Muscle of leg (tissue), 11 donors: ENCODE measurements around the gene RALGAPA2. TPM values are rescaled to one million over a fixed set of nuclear protein-coding genes. Genes with fewer than 3 reads are reported as not detected.

Experiments used
- DNase-seq: peaks from one replicate; pipeline ENCODE4 v3.0.0; 2013
- H3K27ac ChIP-seq: one replicate; pipeline ENCODE4 v1.5.1; 2013; ENCODE audit warnings: mild to moderate bottlenecking, low read length, control low read depth
- H3K27me3 ChIP-seq: one replicate; pipeline ENCODE4 v1.6.1; 2013; ENCODE audit warnings: low read length; ENCODE audit not compliant: control insufficient read depth, insufficient read depth
- H3K36me3 ChIP-seq: one replicate; pipeline ENCODE4 v1.6.1; 2013; ENCODE audit warnings: low read length; ENCODE audit not compliant: control insufficient read depth, insufficient read depth
- H3K4me1 ChIP-seq: one replicate; pipeline ENCODE4 v1.6.1; 2013; ENCODE audit warnings: low read length; ENCODE audit not compliant: control insufficient read depth, insufficient read depth
- H3K4me3 ChIP-seq: one replicate; pipeline ENCODE4 v1.5.1; 2013; ENCODE audit warnings: low read length, control low read depth
- H3K9me3 ChIP-seq: replicated peaks from 2 replicates; pipeline ENCODE4 v1.6.1; 2013; ENCODE audit warnings: low read depth, low read length; ENCODE audit not compliant: control insufficient read depth
- WGBS: methylation state at CpG from one replicate; pipeline ENCODE4 v1.1.5; 2013; ENCODE audit warnings: missing lambda C conversion rate; ENCODE audit not compliant: insufficient coverage; 5-methylcytosine and 5-hydroxymethylcytosine counted together
- polyA plus RNA-seq, 8 donors: library from polyadenylated mRNA; unstranded; fragments of 120-200 nt; gene quantifications; one replicate each; pipeline versions ENCODE4 v1.2.1 to v1.2.3, GENCODE V29; 2013; ENCODE audit warnings: inconsistent platforms in 1 of 8, low replicate concordance in 1 of 8; ENCODE audit not compliant: insufficient read length in 8 of 8, insufficient read depth in 1 of 8
- total RNA-seq: library from RNA; stranded (reverse); fragments of 120-200 nt; gene quantifications from one replicate; pipeline ENCODE4 v1.2.4, GENCODE V29; 2013

The RALGAPA2 gene
- total and polyA plus RNA-seq, 9 donors = 6.0 to 10.6 (median 8.3) TPM

GRCh38 chr20:20567712-20568111 is 144.7 kb downstream of the RALGAPA2 start:
- Histone ChIP-seq H3K4me3 (no peak overlapping the region), H3K9me3 (no peaks in the 10 kb centered on the region), H3K27ac (no peak overlapping the region), H3K36me3 (peaks cover 8% of the 10 kb centered on the region), H3K4me1 (no peaks in the 10 kb centered on the region), H3K27me3 (no peaks in the 10 kb centered on the region)
- WGBS = no CpG with 5 or more reads among the region's 4 CpGs
- DNase-seq = no peak

DNA sequence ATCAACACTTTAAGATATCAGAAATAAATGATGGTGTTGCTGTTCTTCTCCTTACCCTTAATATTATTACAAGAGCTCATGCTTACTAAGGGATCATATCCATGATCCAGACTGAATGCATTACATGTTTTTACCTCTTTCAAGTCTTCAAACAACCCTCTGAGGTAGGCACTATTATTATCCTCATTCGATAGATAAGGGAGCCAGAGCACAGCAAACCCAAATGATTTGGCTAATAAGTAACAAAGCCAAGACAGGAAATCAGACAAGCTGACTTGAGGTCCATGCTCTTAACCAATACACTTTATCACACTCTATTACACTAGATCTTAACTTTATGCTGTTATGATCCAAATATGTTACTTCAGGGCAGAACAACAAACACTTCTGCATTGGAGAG is 145.9 kb downstream of the RALGAPA2 start:
- WGBS = no CpG with 5 or more reads among the region's 1 CpG
- Histone ChIP-seq H3K27me3 (no peaks in the 10 kb centered on the region), H3K9me3 (no peaks in the 10 kb centered on the region), H3K4me1 (no peaks in the 10 kb centered on the region), H3K27ac (no peak overlapping the region), H3K36me3 (peaks cover 6% of the 10 kb centered on the region), H3K4me3 (no peak overlapping the region)
- DNase-seq = no peak

GRCh38 chr20:20564279-20564678 is 148.2 kb downstream of the RALGAPA2 start:
- H3K36me3 ChIP-seq = peaks cover 2% of the 10 kb centered on the region
- no peak overlapping the region for H3K4me3 ChIP-seq
- no peak overlapping the region for H3K27ac ChIP-seq
- H3K4me1 ChIP-seq = no peaks in the 10 kb centered on the region
- H3K27me3 ChIP-seq = no peaks in the 10 kb centered on the region
- H3K9me3 ChIP-seq = no peaks in the 10 kb centered on the region
- DNase-seq = no peak

GRCh38 chr20:20562507-20562906 is 149.9 kb downstream of the RALGAPA2 start:
- no peak overlapping the region for H3K4me3 ChIP-seq
- no peaks in the 10 kb centered on the region for H3K27me3 ChIP-seq
- no peaks in the 10 kb centered on the region for H3K4me1 ChIP-seq
- no peaks in the 10 kb centered on the region for H3K9me3 ChIP-seq
- no peak for DNase-seq
- H3K36me3 ChIP-seq = peaks cover 2% of the 10 kb centered on the region
- WGBS = no CpG with 5 or more reads among the region's 4 CpGs
- no peak overlapping the region for H3K27ac ChIP-seq

- peaks cover 2% of the 10 kb centered on the region for H3K36me3 ChIP-seq
- no peaks in the 10 kb centered on the region for H3K9me3 ChIP-seq
- H3K4me1 ChIP-seq = no peaks in the 10 kb centered on the region
- no peak overlapping the region for H3K27ac ChIP-seq
- no peaks in the 10 kb centered on the region for H3K27me3 ChIP-seq
- DNase-seq = no peak
- H3K4me3 ChIP-seq = no peak overlapping the region
Observed at GRCh38 chr20:20561841-20562240, 150.6 kb downstream of the RALGAPA2 start.

DNA sequence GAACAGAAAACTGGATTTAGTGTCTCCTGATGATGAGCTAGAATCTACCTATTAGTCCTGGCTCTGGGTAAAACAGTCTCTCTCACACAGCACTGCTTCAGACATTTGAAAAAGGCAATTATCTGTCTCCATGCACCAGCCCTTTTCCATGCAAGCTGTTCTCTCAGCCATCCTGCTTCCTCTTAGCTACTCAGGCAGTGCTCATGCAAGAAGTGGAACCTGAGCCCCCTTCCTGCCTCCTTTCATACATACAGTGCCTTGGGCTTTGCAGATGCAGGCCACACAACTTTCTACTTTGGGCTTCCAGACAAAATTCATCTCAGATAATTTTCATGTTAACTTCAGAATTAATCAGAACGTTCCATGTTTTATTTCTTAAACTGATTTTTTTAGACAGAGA is 151.3 kb downstream of the RALGAPA2 start:
- H3K36me3 ChIP-seq = peaks cover 2% of the 10 kb centered on the region
- no peaks in the 10 kb centered on the region for H3K27me3 ChIP-seq
- DNase-seq = no peak
- no peaks in the 10 kb centered on the region for H3K9me3 ChIP-seq
- no peak overlapping the region for H3K4me3 ChIP-seq
- no peak overlapping the region for H3K27ac ChIP-seq
- no CpG with 5 or more reads among the region's 1 CpG for WGBS
- no peaks in the 10 kb centered on the region for H3K4me1 ChIP-seq

GRCh38 chr20:20557406-20557805 is 155.0 kb downstream of the RALGAPA2 start:
- Histone ChIP-seq H3K4me1 (no peaks in the 10 kb centered on the region), H3K9me3 (no peaks in the 10 kb centered on the region), H3K36me3 (no peaks in the 10 kb centered on the region), H3K4me3 (no peak overlapping the region), H3K27me3 (no peaks in the 10 kb centered on the region), H3K27ac (no peak overlapping the region)
- 100% methylated on average over 1 of the region's 3 CpGs for WGBS
- no peak for DNase-seq

- no peaks in the 10 kb centered on the region for H3K36me3 ChIP-seq
- H3K9me3 ChIP-seq = no peaks in the 10 kb centered on the region
- no peaks in the 10 kb centered on the region for H3K27me3 ChIP-seq
- H3K4me1 ChIP-seq = no peaks in the 10 kb centered on the region
- H3K27ac ChIP-seq = no peak overlapping the region
- WGBS = 100% methylated on average over 1 of the region's 1 CpG
- no peak for DNase-seq
- H3K4me3 ChIP-seq = no peak overlapping the region
Observed at GRCh38 chr20:20555838-20556237, 156.6 kb downstream of the RALGAPA2 start.

- no peak overlapping the region for H3K27ac ChIP-seq
- H3K9me3 ChIP-seq = no peaks in the 10 kb centered on the region
- H3K4me1 ChIP-seq = no peaks in the 10 kb centered on the region
- no peak overlapping the region for H3K4me3 ChIP-seq
- WGBS = 60% methylated on average over 1 of the region's 2 CpGs
- no peaks in the 10 kb centered on the region for H3K27me3 ChIP-seq
- DNase-seq = no peak
- H3K36me3 ChIP-seq = no peaks in the 10 kb centered on the region
Observed at GRCh38 chr20:20554951-20555350, 157.5 kb downstream of the RALGAPA2 start.

GRCh38 chr20:20553541-20553940 is 158.9 kb downstream of the RALGAPA2 start:
- Histone ChIP-seq H3K4me1 (no peaks in the 10 kb centered on the region), H3K36me3 (no peaks in the 10 kb centered on the region), H3K27ac (no peak overlapping the region), H3K27me3 (no peaks in the 10 kb centered on the region), H3K9me3 (no peaks in the 10 kb centered on the region), H3K4me3 (no peak overlapping the region)
- DNase-seq = no peak

DNA sequence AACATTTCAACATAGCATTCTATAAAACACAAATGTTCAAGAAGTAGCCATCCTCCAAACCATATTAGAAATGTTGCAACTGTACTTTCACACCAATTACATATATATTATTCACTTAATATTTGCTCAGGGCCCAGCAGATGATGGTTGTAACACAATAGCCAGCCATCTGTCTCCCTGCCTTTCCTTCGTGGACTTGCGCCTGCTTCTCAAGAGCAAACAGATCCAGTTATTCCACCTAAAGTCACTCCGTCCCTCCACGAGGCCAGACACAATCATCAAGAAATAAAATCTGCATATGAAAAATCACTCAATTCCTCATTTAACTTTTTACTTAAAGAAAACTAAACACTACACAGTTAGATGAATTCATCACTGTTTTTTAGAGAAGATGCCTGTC is 160.4 kb downstream of the RALGAPA2 start:
- DNase-seq = no peak
- Histone ChIP-seq H3K27me3 (no peaks in the 10 kb centered on the region), H3K4me1 (no peaks in the 10 kb centered on the region), H3K9me3 (no peaks in the 10 kb centered on the region), H3K4me3 (no peak overlapping the region), H3K27ac (no peak overlapping the region), H3K36me3 (no peaks in the 10 kb centered on the region)
- 56% methylated on average over 2 of the region's 4 CpGs for WGBS
